Cardiac muscle cell (in vitro differentiated cells and primary cell): Measurements from ENCODE around the gene SERINC1. TPM values are rescaled to one million over a fixed set of nuclear protein-coding genes. Genes with fewer than 3 reads are reported as not detected.

Experiments used
- DNase-seq, 2 donors: peaks; one replicate each; pipeline versions ENCODE4 v3.0.0 to v3.0.0-alpha.2; 2010 to 2017; ENCODE audit warnings: low read depth in 1 of 2, low spot score in 1 of 2
- H3K27ac ChIP-seq: fragments of 200-600 bp; sonication (generic); 2 replicates; pipeline ENCODE4 v1.5.1; 2016
- H3K27me3 ChIP-seq: fragments of 200-600 bp; sonication (generic); 2 replicates; pipeline ENCODE4 v1.6.0; 2016; ENCODE audit warnings: control low read depth
- H3K36me3 ChIP-seq: fragments of 200-600 bp; sonication (generic); 2 replicates; pipeline ENCODE4 v1.5.1; 2016; ENCODE audit warnings: control low read depth
- H3K4me1 ChIP-seq: fragments of 200-600 bp; sonication (generic); 2 replicates; pipeline ENCODE4 v1.8.1; 2017; ENCODE audit warnings: low read depth, mild to moderate bottlenecking, mixed run types
- H3K4me3 ChIP-seq: fragments of 200-600 bp; sonication (generic); 2 replicates; pipeline ENCODE4 v1.5.1; 2016; ENCODE audit warnings: mild to moderate bottlenecking
- H3K9me3 ChIP-seq: fragments of 200-600 bp; sonication (generic); 2 replicates; pipeline ENCODE4 v1.5.1; 2017; ENCODE audit warnings: low read depth, mild to moderate bottlenecking, control low read depth
- polyA plus RNA-seq: library from polyadenylated mRNA; unstranded; fragments of >200 nt; fragmentation: Nextera tagmentation; extraction: Ambion mirVana; gene quantifications from 2 replicates; pipeline ENCODE4 v1.2.1, GENCODE V29; 2016
- total RNA-seq: library from RNA; depleted of rRNA; stranded (reverse); fragments of >200 nt; gene quantifications from 2 replicates; pipeline ENCODE4 v1.2.3, GENCODE V29; 2016
- TF ChIP-seq, protein P1 (sequence below): IDR thresholded peaks from 2 replicates; pipeline ENCODE4 v1.5.1; 2012; ENCODE audit warnings: low read depth, mild to moderate bottlenecking, low read length

SERINC1 gene
- total and polyA plus RNA-seq, 2 experiments from 2014 or later, result 91.5 to 140 TPM

DNA sequence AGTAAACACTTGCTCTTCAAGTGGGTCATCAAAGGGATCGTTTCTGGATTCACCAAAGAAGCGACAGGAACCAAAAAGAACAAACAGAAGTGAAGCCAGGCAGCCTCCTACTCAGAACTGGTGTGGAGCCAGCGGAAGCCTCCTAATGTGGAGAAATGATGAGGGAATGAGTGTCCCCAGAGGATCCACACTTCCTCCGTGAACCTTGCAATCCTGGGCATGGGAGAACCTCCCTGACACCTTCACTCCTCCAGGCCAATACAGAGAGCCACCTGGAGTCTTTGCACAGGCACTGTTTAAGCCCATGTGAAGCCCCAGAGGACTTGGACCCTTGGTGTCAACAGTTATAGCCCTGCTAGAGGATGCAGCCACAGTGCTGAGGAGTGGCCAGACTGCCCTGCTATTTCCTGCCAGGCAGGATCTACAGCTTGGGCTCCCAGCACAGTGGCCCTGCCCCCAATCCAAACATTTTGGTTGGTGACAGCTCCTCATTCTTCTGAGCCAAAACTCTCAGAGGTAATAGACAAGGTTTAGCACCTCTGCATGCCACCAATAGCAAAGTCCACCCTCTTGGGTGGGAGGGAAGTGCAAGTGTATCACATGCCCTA lies 23.2 kb upstream of the SERINC1 start:
- H3K4me3 ChIP-seq, result no peak overlapping the region
- H3K27ac ChIP-seq, result no peak overlapping the region
- H3K36me3 ChIP-seq, result peaks cover 5% of the 10 kb centered on the region
- no peak for DNase-seq
- TF ChIP-seq, protein P1, sequence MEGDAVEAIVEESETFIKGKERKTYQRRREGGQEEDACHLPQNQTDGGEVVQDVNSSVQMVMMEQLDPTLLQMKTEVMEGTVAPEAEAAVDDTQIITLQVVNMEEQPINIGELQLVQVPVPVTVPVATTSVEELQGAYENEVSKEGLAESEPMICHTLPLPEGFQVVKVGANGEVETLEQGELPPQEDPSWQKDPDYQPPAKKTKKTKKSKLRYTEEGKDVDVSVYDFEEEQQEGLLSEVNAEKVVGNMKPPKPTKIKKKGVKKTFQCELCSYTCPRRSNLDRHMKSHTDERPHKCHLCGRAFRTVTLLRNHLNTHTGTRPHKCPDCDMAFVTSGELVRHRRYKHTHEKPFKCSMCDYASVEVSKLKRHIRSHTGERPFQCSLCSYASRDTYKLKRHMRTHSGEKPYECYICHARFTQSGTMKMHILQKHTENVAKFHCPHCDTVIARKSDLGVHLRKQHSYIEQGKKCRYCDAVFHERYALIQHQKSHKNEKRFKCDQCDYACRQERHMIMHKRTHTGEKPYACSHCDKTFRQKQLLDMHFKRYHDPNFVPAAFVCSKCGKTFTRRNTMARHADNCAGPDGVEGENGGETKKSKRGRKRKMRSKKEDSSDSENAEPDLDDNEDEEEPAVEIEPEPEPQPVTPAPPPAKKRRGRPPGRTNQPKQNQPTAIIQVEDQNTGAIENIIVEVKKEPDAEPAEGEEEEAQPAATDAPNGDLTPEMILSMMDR, result no peak
- no peaks in the 10 kb centered on the region for H3K9me3 ChIP-seq
- no peaks in the 10 kb centered on the region for H3K27me3 ChIP-seq
- H3K4me1 ChIP-seq, result no peaks in the 10 kb centered on the region

GRCh38 chr6:122491919-122492555 lies 20.4 kb upstream of the SERINC1 start:
- H3K4me1 ChIP-seq, result no peaks in the 10 kb centered on the region
- H3K4me3 ChIP-seq, result no peak overlapping the region
- peak in 1 of 2 donors; percentile 76 for DNase-seq
- peaks cover 5% of the 10 kb centered on the region for H3K36me3 ChIP-seq
- TF ChIP-seq, protein P1, result peak; percentile 99
- H3K27me3 ChIP-seq, result no peaks in the 10 kb centered on the region
- H3K27ac ChIP-seq, result no peak overlapping the region
- H3K9me3 ChIP-seq, result no peaks in the 10 kb centered on the region

- Histone ChIP-seq H3K27me3 (no peaks in the 10 kb centered on the region), H3K4me1 (no peaks in the 10 kb centered on the region), H3K9me3 (no peaks in the 10 kb centered on the region), H3K4me3 (no peak overlapping the region), H3K27ac (peak overlapping the region; percentile 14), H3K36me3 (peaks cover 5% of the 10 kb centered on the region)
- TF ChIP-seq, protein P1, result no peak
- no peak for DNase-seq
These were observed 19.0 kb upstream of the SERINC1 start for GRCh38 chr6:122490607-122491006.

DNA sequence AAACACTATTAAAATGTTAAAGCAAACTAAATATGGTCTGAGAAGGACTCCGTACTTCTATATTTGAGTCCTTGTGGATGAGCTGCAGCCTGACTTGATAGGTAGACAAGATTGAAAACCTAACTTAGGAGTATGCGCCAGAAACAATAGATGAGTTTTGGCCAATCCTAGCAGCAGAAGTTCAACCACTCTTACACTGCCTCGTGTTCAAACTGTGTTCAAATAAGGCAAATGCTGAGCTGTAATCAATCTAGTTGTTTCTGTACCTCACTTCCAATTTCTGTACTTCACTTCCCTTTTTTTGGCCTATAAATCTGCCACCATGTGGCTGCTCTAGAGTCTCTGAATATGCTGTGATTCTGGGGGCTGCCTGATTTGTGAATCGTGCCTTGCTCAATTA lies 13.2 kb upstream of the SERINC1 start:
- Histone ChIP-seq H3K36me3 (no peaks in the 10 kb centered on the region), H3K4me1 (peaks cover 9% of the 10 kb centered on the region), H3K4me3 (peak overlapping the region; percentile 67), H3K27ac (peak overlapping the region; percentile 18), H3K27me3 (no peaks in the 10 kb centered on the region), H3K9me3 (no peaks in the 10 kb centered on the region)
- no peak for DNase-seq
- TF ChIP-seq, protein P1, result no peak

GRCh38 chr6:122482750-122483080 lies 11.1 kb upstream of the SERINC1 start:
- peaks cover 9% of the 10 kb centered on the region for H3K4me1 ChIP-seq
- H3K36me3 ChIP-seq, result no peaks in the 10 kb centered on the region
- no peaks in the 10 kb centered on the region for H3K27me3 ChIP-seq
- H3K4me3 ChIP-seq, result peak overlapping the region; percentile 67
- TF ChIP-seq, protein P1, result no peak
- no peak overlapping the region for H3K27ac ChIP-seq
- peak in 1 of 2 donors; percentile 52 for DNase-seq
- H3K9me3 ChIP-seq, result no peaks in the 10 kb centered on the region
